Measurements from ENCODE around the gene ACAP1.
A peak's percentile ranks its signal among the peaks of the same experiment; 100 is the strongest.

Gene ACAP1

GRCh38 chr17:7352910-7353635, 16.7 kb downstream of the ACAP1 start:
- DNase-seq: no peak
- Histone ChIP-seq H2AK5ac (ENCODE audit: low read length) (no peak overlapping the region), H3K9ac (ENCODE audit: low read length) (no peak overlapping the region), H3K4me3 (ENCODE audit: low read depth, low read length) (no peak overlapping the region), H3K79me1 (ENCODE audit: low read length) (peaks cover 22% of the 10 kb centered on the region), H4K91ac (ENCODE audit: low read depth, low read length) (peak overlapping the region; percentile 95), H2AFZ (ENCODE audit: insufficient read depth, low read length, poor library complexity) (no peak overlapping the region), H2BK5ac (ENCODE audit: low read depth, low read length, poor library complexity) (no peak overlapping the region), H3K79me2 (ENCODE audit: control insufficient read depth, insufficient read depth, low read length, poor library complexity) (peaks cover 13% of the 10 kb centered on the region), H2BK12ac (ENCODE audit: low read length) (peak overlapping the region; percentile 62), H4K12ac (ENCODE audit: low read depth, low read length) (no peak overlapping the region), H3K9me3 (ENCODE audit: insufficient read depth, low read depth, low read length) (no peaks in the 10 kb centered on the region), H2BK120ac (ENCODE audit: insufficient read depth, low read length, poor library complexity) (peak overlapping the region; percentile 95), H3K27ac (ENCODE audit: low read depth, low read length) (no peak overlapping the region), H4K8ac (ENCODE audit: low read depth, low read length) (peak overlapping the region; percentile 14), H3K4me1 (ENCODE audit: control insufficient read depth in 1 of 2, insufficient read depth in 2 of 2, low read length in 2 of 2) (peaks cover 20 to 24% of the 10 kb centered on the region in 2 experiments), H3K18ac (ENCODE audit: low read length) (peak overlapping the region; percentile 95), H3K36me3 (ENCODE audit: control insufficient read depth in 1 of 2, insufficient read depth in 2 of 2, low read length in 2 of 2) (no peaks in the 10 kb centered on the region), H3K14ac (ENCODE audit: low read length) (no peak overlapping the region), H3K4me2 (ENCODE audit: low read length) (peak overlapping the region; percentile 76), H3K4ac (ENCODE audit: low read depth, low read length) (peak overlapping the region; percentile 88), H3K27me3 (ENCODE audit: insufficient read depth, low read length) (no peaks in the 10 kb centered on the region), H3K23ac (ENCODE audit: low read length) (no peak overlapping the region)
- WGBS (ENCODE audit: extremely low coverage, insufficient coverage, insufficient read length): no CpG with 5 or more reads among the region's 37 CpGs

- no peak overlapping the region for H3K27ac ChIP-seq (ENCODE audit: low read depth, low read length)
- H3K4me1 ChIP-seq (ENCODE audit: control insufficient read depth in 1 of 2, insufficient read depth in 2 of 2, low read length in 2 of 2): peaks cover 20 to 24% of the 10 kb centered on the region in 2 experiments
- no peak overlapping the region for H3K14ac ChIP-seq (ENCODE audit: low read length)
- no peak overlapping the region for H2BK120ac ChIP-seq (ENCODE audit: insufficient read depth, low read length, poor library complexity)
- peaks cover 22% of the 10 kb centered on the region for H3K79me1 ChIP-seq (ENCODE audit: low read length)
- no peak overlapping the region for H4K12ac ChIP-seq (ENCODE audit: low read depth, low read length)
- H2BK12ac ChIP-seq (ENCODE audit: low read length): no peak overlapping the region
- peak; percentile 52 to 63 for DNase-seq
- peak overlapping the region; percentile 15 for H2AK5ac ChIP-seq (ENCODE audit: low read length)
- WGBS (ENCODE audit: extremely low coverage, insufficient coverage, insufficient read length): no CpG with 5 or more reads among the region's 9 CpGs
- no peak overlapping the region for H3K23ac ChIP-seq (ENCODE audit: low read length)
- no peaks in the 10 kb centered on the region for H3K36me3 ChIP-seq (ENCODE audit: control insufficient read depth in 1 of 2, insufficient read depth in 2 of 2, low read length in 2 of 2)
- H3K4me2 ChIP-seq (ENCODE audit: low read length): no peak overlapping the region
- no peaks in the 10 kb centered on the region for H3K27me3 ChIP-seq (ENCODE audit: insufficient read depth, low read length)
- no peak overlapping the region for H3K4me3 ChIP-seq (ENCODE audit: low read depth, low read length)
- no peak overlapping the region for H4K8ac ChIP-seq (ENCODE audit: low read depth, low read length)
- peaks cover 13% of the 10 kb centered on the region for H3K79me2 ChIP-seq (ENCODE audit: control insufficient read depth, insufficient read depth, low read length, poor library complexity)
- H3K18ac ChIP-seq (ENCODE audit: low read length): no peak overlapping the region
- H4K91ac ChIP-seq (ENCODE audit: low read depth, low read length): no peak overlapping the region
- no peak overlapping the region for H2AFZ ChIP-seq (ENCODE audit: insufficient read depth, low read length, poor library complexity)
- no peak overlapping the region for H2BK5ac ChIP-seq (ENCODE audit: low read depth, low read length, poor library complexity)
- H3K4ac ChIP-seq (ENCODE audit: low read depth, low read length): no peak overlapping the region
- no peaks in the 10 kb centered on the region for H3K9me3 ChIP-seq (ENCODE audit: insufficient read depth, low read depth, low read length)
- no peak overlapping the region for H3K9ac ChIP-seq (ENCODE audit: low read length)
Observed at GRCh38 chr17:7354262-7354843, 18.0 kb downstream of the ACAP1 start.

- Histone ChIP-seq H4K12ac (ENCODE audit: low read depth, low read length) (no peak within 1 kb of the TSS), H3K4me3 (ENCODE audit: low read depth, low read length) (no peak within 1 kb of the TSS), H2BK5ac (ENCODE audit: low read depth, low read length, poor library complexity) (no peak within 1 kb of the TSS), H4K91ac (ENCODE audit: low read depth, low read length) (no peak within 1 kb of the TSS), H3K36me3 (ENCODE audit: control insufficient read depth in 1 of 2, insufficient read depth in 2 of 2, low read length in 2 of 2) (no peaks in the 10 kb centered on the region), H3K79me2 (ENCODE audit: control insufficient read depth, insufficient read depth, low read length, poor library complexity) (peaks cover 13% of the 10 kb centered on the region), H2BK12ac (ENCODE audit: low read length) (no peak within 1 kb of the TSS), H2BK120ac (ENCODE audit: insufficient read depth, low read length, poor library complexity) (no peak within 1 kb of the TSS), H3K27me3 (ENCODE audit: insufficient read depth, low read length) (no peaks in the 10 kb centered on the region), H3K4me2 (ENCODE audit: low read length) (no peak within 1 kb of the TSS), H2AFZ (ENCODE audit: insufficient read depth, low read length, poor library complexity) (no peak within 1 kb of the TSS), H3K4ac (ENCODE audit: low read depth, low read length) (no peak within 1 kb of the TSS), H3K27ac (ENCODE audit: low read depth, low read length) (no peak within 1 kb of the TSS), H3K23ac (ENCODE audit: low read length) (no peak within 1 kb of the TSS), H3K79me1 (ENCODE audit: low read length) (peaks cover 19% of the 10 kb centered on the region), H2AK5ac (ENCODE audit: low read length) (peak within 1 kb of the TSS; percentile 15), H3K9me3 (ENCODE audit: insufficient read depth, low read depth, low read length) (no peaks in the 10 kb centered on the region), H3K18ac (ENCODE audit: low read length) (no peak within 1 kb of the TSS), H4K8ac (ENCODE audit: low read depth, low read length) (no peak within 1 kb of the TSS), H3K14ac (ENCODE audit: low read length) (no peak within 1 kb of the TSS), H3K4me1 (ENCODE audit: control insufficient read depth in 1 of 2, insufficient read depth in 2 of 2, low read length in 2 of 2) (peaks cover 17 to 20% of the 10 kb centered on the region in 2 experiments), H3K9ac (ENCODE audit: low read length) (no peak within 1 kb of the TSS)
- WGBS (ENCODE audit: extremely low coverage, insufficient coverage, insufficient read length): no CpG with 5 or more reads among the region's 10 CpGs
- no peak for DNase-seq
Observed at GRCh38 chr17:7355053-7355452, 18.7 kb downstream of the ACAP1 start, which contains the start of gene TMEM95. TSS of gene TMEM95 (plus strand) at chr17:7355156. CDS start at chr17:7355205, 49 bp downstream.

- Histone ChIP-seq H3K36me3 (ENCODE audit: control insufficient read depth in 1 of 2, insufficient read depth in 2 of 2, low read length in 2 of 2) (no peaks in the 10 kb centered on the region), H3K9ac (ENCODE audit: low read length) (no peak overlapping the region), H3K23ac (ENCODE audit: low read length) (no peak overlapping the region), H2BK12ac (ENCODE audit: low read length) (no peak overlapping the region), H3K79me2 (ENCODE audit: control insufficient read depth, insufficient read depth, low read length, poor library complexity) (peaks cover 13% of the 10 kb centered on the region), H3K79me1 (ENCODE audit: low read length) (peaks cover 18% of the 10 kb centered on the region), H3K14ac (ENCODE audit: low read length) (no peak overlapping the region), H3K18ac (ENCODE audit: low read length) (no peak overlapping the region), H3K27me3 (ENCODE audit: insufficient read depth, low read length) (no peaks in the 10 kb centered on the region), H3K9me3 (ENCODE audit: insufficient read depth, low read depth, low read length) (no peaks in the 10 kb centered on the region), H3K4ac (ENCODE audit: low read depth, low read length) (no peak overlapping the region), H4K12ac (ENCODE audit: low read depth, low read length) (no peak overlapping the region), H2BK120ac (ENCODE audit: insufficient read depth, low read length, poor library complexity) (no peak overlapping the region), H4K8ac (ENCODE audit: low read depth, low read length) (no peak overlapping the region), H3K27ac (ENCODE audit: low read depth, low read length) (no peak overlapping the region), H3K4me2 (ENCODE audit: low read length) (no peak overlapping the region), H4K91ac (ENCODE audit: low read depth, low read length) (no peak overlapping the region), H3K4me1 (ENCODE audit: control insufficient read depth in 1 of 2, insufficient read depth in 2 of 2, low read length in 2 of 2) (peaks cover 17 to 20% of the 10 kb centered on the region in 2 experiments), H2AFZ (ENCODE audit: insufficient read depth, low read length, poor library complexity) (no peak overlapping the region), H2BK5ac (ENCODE audit: low read depth, low read length, poor library complexity) (no peak overlapping the region), H2AK5ac (ENCODE audit: low read length) (no peak overlapping the region), H3K4me3 (ENCODE audit: low read depth, low read length) (no peak overlapping the region)
- no peak for DNase-seq
- no CpG with 5 or more reads among the region's 8 CpGs for WGBS (ENCODE audit: extremely low coverage, insufficient coverage, insufficient read length)
Observed at GRCh38 chr17:7355573-7355972, 19.2 kb downstream of the ACAP1 start.

Data from trophoblast cell (in vitro differentiated cells and primary cell).